Fibroblast of the aortic adventitia (primary cell): Measurements from ENCODE around the gene MRPL46. TPM values are rescaled to one million over a fixed set of nuclear protein-coding genes. Genes with fewer than 3 reads are reported as not detected.

Experiments used
- DNase-seq: peaks from one replicate; pipeline ENCODE4 v3.0.0-alpha.2; 2010; ENCODE audit warnings: low read depth
- H3K4me3 ChIP-seq: 2 replicates; pipeline ENCODE4 v1.5.1; 2011; ENCODE audit warnings: low read depth, mild to moderate bottlenecking, control low read depth, low read length, moderate library complexity
- CTCF ChIP-seq: IDR thresholded peaks from 2 replicates; pipeline ENCODE4 v1.5.1; 2011; ENCODE audit warnings: mild to moderate bottlenecking, low read length, control low read depth, inconsistent platforms; ENCODE audit not compliant: insufficient read depth
- total RNA-seq: library from RNA; depleted of rRNA; stranded (reverse); fragments of >200 nt; gene quantifications from 2 replicates; pipeline ENCODE4 v1.2.3, GENCODE V29; 2012; ENCODE audit warnings: low replicate concordance

MRPL46 gene
- total RNA-seq, 1 donor, result 16.4 TPM

GRCh38 chr15:88509321-88509720, 42.1 kb upstream of the MRPL46 start:
- DNase-seq, result no peak
- H3K4me3 ChIP-seq, result no peak overlapping the region
- no peak for TF ChIP-seq CTCF

- DNase-seq, result no peak
- TF ChIP-seq CTCF, result no peak
- no peak overlapping the region for H3K4me3 ChIP-seq
These were observed 39.4 kb upstream of the MRPL46 start for GRCh38 chr15:88506628-88507027.

GRCh38 chr15:88505721-88506120, 38.5 kb upstream of the MRPL46 start:
- DNase-seq, result no peak
- no peak overlapping the region for H3K4me3 ChIP-seq
- no peak for TF ChIP-seq CTCF

GRCh38 chr15:88504445-88504844, 37.3 kb upstream of the MRPL46 start:
- H3K4me3 ChIP-seq, result no peak overlapping the region
- DNase-seq, result no peak
- no peak for TF ChIP-seq CTCF

GRCh38 chr15:88498996-88499395, 31.8 kb upstream of the MRPL46 start:
- no peak for TF ChIP-seq CTCF
- no peak overlapping the region for H3K4me3 ChIP-seq
- DNase-seq, result no peak

GRCh38 chr15:88497109-88497765, 30.0 kb upstream of the MRPL46 start:
- DNase-seq, result no peak
- no peak for TF ChIP-seq CTCF
- no peak overlapping the region for H3K4me3 ChIP-seq

- no peak for DNase-seq
- no peak for TF ChIP-seq CTCF
- no peak overlapping the region for H3K4me3 ChIP-seq
These were observed 26.7 kb upstream of the MRPL46 start for GRCh38 chr15:88493844-88494243.
